Skeletal muscle tissue (tissue), 4 donors: Measurements from ENCODE around the gene LAG3. TPM values are rescaled to one million over a fixed set of nuclear protein-coding genes. Genes with fewer than 3 reads are reported as not detected.

ENCODE experiments used
- H3K27ac ChIP-seq: one replicate; pipeline ENCODE4 v1.7.0; 2013; ENCODE audit warnings: mild to moderate bottlenecking, low read depth, low read length, inconsistent platforms
- H3K27me3 ChIP-seq, 3 donors: one replicate each; pipeline ENCODE4 v1.7.0; 2013; ENCODE audit warnings: low read length in 3 of 3; ENCODE audit not compliant: control insufficient read depth in 3 of 3, insufficient read depth in 3 of 3
- H3K36me3 ChIP-seq, 3 donors: one replicate each; pipeline ENCODE4 v1.7.0; 2013; ENCODE audit warnings: low read length in 3 of 3; ENCODE audit not compliant: control insufficient read depth in 3 of 3, insufficient read depth in 3 of 3
- H3K4me1 ChIP-seq, 3 donors: one replicate each; pipeline ENCODE4 v1.7.0; 2013; ENCODE audit warnings: low read length in 3 of 3, mild to moderate bottlenecking in 3 of 3; ENCODE audit not compliant: control insufficient read depth in 3 of 3, insufficient read depth in 3 of 3
- H3K4me3 ChIP-seq, 3 donors: one replicate each; pipeline ENCODE4 v1.7.0; 2013; ENCODE audit warnings: low read length in 3 of 3
- H3K9ac ChIP-seq, 3 donors: one replicate each; pipeline ENCODE4 v1.7.0; 2013; ENCODE audit warnings: low read length in 3 of 3, mild to moderate bottlenecking in 3 of 3, moderate library complexity in 2 of 3, low read depth in 1 of 3
- H3K9me3 ChIP-seq, 3 donors: one replicate each; pipeline ENCODE4 v1.7.0; 2013; ENCODE audit warnings: low read length in 3 of 3; ENCODE audit not compliant: control insufficient read depth in 3 of 3
- total RNA-seq: library from RNA; depleted of rRNA; stranded (reverse); fragments of >200 nt; gene quantifications from one replicate; pipeline ENCODE4 v1.2.3, GENCODE V29; 2014
- donor health status: Osteomylitis.

The LAG3 gene
- total RNA-seq, 1 donor from 2014 or later, result not detected

DNA sequence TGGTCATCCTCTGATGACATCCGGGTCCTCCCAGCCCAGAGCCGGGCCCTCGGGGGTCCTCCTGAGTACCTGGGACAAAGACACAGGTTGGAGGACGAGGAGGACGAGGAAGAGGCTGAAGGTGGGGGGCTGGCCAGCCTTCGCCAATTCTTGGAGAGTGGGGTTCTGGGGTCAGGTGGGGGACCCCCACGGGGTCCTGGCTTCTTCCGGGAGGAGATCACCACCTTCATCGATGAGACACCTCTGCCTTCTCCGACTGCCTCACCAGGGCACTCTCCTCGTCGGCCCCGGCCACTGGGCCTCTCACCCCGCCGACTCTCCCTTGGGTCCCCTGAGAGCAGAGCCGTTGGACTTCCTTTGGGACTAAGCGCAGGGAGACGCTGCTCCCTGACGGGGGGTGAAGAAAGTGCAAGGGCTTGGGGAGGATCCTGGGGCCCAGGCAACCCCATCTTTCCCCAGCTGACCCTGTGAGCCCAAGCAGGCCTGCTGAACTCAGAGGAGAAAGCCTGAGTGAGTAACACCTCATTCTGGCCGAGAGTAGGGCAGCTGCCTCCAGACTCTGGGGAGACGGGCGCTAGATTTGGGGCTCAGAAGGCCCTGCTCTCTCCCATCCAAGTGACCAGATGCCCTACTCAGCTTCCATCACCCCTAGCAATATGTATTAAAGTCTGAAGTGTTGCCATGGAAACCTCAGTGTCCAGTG is 54.6 kb downstream of the LAG3 start:
- Histone ChIP-seq H3K9ac (peak overlapping the region in 1 of 3 donors; percentile 25), H3K36me3 (peaks cover 0 to 3% (median 0%) of the 10 kb centered on the region in 3 donors), H3K27ac (peak overlapping the region; percentile 25), H3K27me3 (peaks cover 36 to 82% (median 63%) of the 10 kb centered on the region in 3 donors), H3K4me1 (peaks cover 25 to 30% (median 28%) of the 10 kb centered on the region in 3 donors), H3K9me3 (no peaks in the 10 kb centered on the region), H3K4me3 (peak overlapping the region in 1 of 3 donors; percentile 43)

DNA sequence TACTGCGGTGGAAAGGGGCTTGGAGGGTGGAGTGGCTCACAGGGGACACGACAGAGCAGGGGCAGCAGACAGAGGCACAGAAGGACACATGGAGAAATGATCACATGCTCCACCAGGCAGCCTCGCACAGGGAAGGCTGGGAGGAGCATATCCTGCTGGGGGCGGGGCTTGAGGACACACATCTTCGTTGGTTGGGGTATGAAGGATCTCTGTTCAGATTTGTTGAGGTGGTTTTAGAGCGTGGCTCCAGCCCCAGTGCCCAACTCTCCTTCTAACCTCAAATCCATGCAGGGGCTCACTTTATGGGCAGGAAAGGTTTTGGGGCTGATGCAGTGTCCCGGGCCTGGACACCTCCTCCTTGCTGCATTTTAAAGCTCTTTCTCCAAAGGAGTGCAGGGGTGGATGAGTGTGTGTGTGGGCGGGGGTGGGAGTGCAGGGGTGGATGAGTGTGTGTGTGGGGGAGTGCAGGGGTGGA is 55.2 kb downstream of the LAG3 start:
- no peaks in the 10 kb centered on the region for H3K9me3 ChIP-seq
- peak overlapping the region; percentile 25 for H3K27ac ChIP-seq
- peak overlapping the region in 1 of 3 donors; percentile 16 for H3K9ac ChIP-seq
- peaks cover 20 to 24% (median 22%) of the 10 kb centered on the region in 3 donors for H3K4me1 ChIP-seq
- H3K4me3 ChIP-seq, result peak overlapping the region in 1 of 3 donors; percentile 43
- peaks cover 32 to 76% (median 57%) of the 10 kb centered on the region in 3 donors for H3K27me3 ChIP-seq
- peaks cover 0 to 3% (median 0%) of the 10 kb centered on the region in 3 donors for H3K36me3 ChIP-seq

Other genes starting within 250 kb of the LAG3 start
- 5,507 TPM for gene GAPDH, start 238.0 kb upstream of the LAG3 start, total RNA-seq
- gene IFFO1, start 216.5 kb upstream of the LAG3 start, total RNA-seq, result 8.9 TPM
- 6.3 TPM for gene NOP2, start 204.2 kb upstream of the LAG3 start, total RNA-seq
- 211 TPM for gene CHD4, start 165.1 kb upstream of the LAG3 start, total RNA-seq
- gene LPAR5, start 136.6 kb upstream of the LAG3 start, total RNA-seq, result 1.0 TPM
- 1.0 TPM for gene ACRBP, start 125.1 kb upstream of the LAG3 start, total RNA-seq
- gene ING4, start 109.4 kb upstream of the LAG3 start, total RNA-seq, result 38.1 TPM
- 8.4 TPM for gene ZNF384, start 83.1 kb upstream of the LAG3 start, total RNA-seq
- gene PIANP, start 71.7 kb upstream of the LAG3 start, total RNA-seq, result under 0.01 TPM
- 30.8 TPM for gene COPS7A, start 48.5 kb upstream of the LAG3 start, total RNA-seq
- 73.6 TPM for gene MLF2, start 19.4 kb upstream of the LAG3 start, total RNA-seq
- 40.2 TPM for gene PTMS, start 6.2 kb upstream of the LAG3 start, total RNA-seq
- 6.8 TPM for gene CD4, start 17.0 kb downstream of the LAG3 start, total RNA-seq
- 8.9 TPM for gene GPR162, start 49.3 kb downstream of the LAG3 start, total RNA-seq
- gene P3H3, start 55.9 kb downstream of the LAG3 start, total RNA-seq, result 19.8 TPM
- gene GNB3, start 68.4 kb downstream of the LAG3 start, total RNA-seq, result 3.7 TPM
- 3.1 TPM for gene CDCA3, start 78.8 kb downstream of the LAG3 start, total RNA-seq
- 61.6 TPM for gene USP5, start 79.6 kb downstream of the LAG3 start, total RNA-seq
- 1,878 TPM for gene TPI1, start 95.0 kb downstream of the LAG3 start, total RNA-seq
- gene SPSB2, start 100.8 kb downstream of the LAG3 start, total RNA-seq, result 3.1 TPM
- 12.5 TPM for gene LRRC23, start 132.3 kb downstream of the LAG3 start, total RNA-seq
- 2.6 TPM for gene ENO2, start 142.1 kb downstream of the LAG3 start, total RNA-seq
- gene ATN1, start 155.4 kb downstream of the LAG3 start, total RNA-seq, result 7.3 TPM
- not detected for gene RNU7-1, start 171.3 kb downstream of the LAG3 start, total RNA-seq
- gene C12orf57, start 171.5 kb downstream of the LAG3 start, total RNA-seq, result 205 TPM
- 7.8 TPM for gene PTPN6, start 178.8 kb downstream of the LAG3 start, total RNA-seq
- 273 TPM for gene PHB2, start 198.1 kb downstream of the LAG3 start, total RNA-seq
- gene EMG1, start 198.4 kb downstream of the LAG3 start, total RNA-seq, result 28.2 TPM
- 14.6 TPM for gene LPCAT3, start 246.0 kb downstream of the LAG3 start, total RNA-seq